Activated naive CD8-positive, alpha-beta T cell treated with anti-CD3 and anti-CD28 coated beads, Interleukin-2, amount 50 U/mL, for 16 hours (primary cell): ENCODE results near the gene GRIK5.

Experiments
- DNase-seq: peaks from one replicate; pipeline ENCODE4 v3.0.0-alpha.2; 2020; ENCODE audit warnings: low read depth, low spot score

GRIK5 gene

GRCh38 chr19:41990615-41991014, 79.4 kb downstream of the GRIK5 start:
- DNase-seq = no peak

GRCh38 chr19:41990028-41990427, 80.0 kb downstream of the GRIK5 start:
- DNase-seq = no peak

DNA sequence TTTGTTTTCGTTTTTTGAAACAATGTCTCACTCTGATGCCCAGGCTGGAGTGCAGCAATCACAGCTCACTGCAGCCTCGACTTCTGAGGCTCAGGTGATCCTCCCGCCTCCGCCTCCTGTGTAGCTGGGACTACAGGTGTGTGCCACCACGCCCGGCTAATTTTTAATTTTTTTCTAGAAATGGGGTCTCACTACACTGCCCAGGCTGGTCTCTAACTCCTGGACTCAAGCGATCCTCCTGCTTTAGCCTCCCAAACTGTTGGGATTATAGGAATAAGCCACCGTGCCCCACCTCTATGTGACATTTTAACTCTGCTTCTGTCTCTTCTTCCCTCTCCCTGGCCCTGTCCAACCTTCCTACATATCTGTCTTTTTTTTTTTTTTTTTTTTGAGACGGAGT, 81.1 kb downstream of the GRIK5 start:
- no peak for DNase-seq

DNA sequence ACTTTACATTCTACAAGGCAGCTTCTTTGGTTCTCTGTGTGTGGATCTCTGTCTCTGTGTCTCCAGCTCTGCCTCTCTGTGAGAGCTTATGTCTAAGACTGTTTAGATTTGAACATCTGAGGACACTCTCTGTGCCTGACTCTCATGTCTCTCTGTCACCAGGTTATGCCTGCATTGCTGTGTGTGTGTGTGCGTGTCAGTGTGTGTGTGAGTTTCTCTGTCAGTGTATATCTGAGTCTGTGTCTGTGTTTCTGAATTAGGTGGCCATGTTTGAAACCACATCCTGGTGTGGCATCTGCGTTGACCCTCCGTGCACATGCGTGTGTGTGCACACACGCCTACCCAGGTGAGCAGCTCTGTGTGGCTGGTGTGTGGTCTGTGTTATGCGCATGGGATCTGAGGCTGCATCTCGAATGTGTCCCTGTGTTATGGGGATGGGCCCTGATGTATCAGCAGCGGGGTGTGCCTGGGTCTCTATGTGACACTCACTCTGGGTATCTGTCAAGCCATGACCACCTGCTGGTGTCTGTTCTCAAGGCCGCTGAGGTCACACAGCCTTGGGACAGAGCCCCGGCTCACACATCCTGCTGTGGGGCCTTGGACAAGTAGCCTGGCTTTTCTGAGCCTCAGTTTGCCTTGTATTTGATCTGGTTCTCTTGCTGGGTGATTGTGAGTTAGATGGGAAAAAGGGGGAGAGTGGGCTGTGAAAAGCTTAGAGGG, 82.7 kb downstream of the GRIK5 start:
- DNase-seq = no peak

DNA sequence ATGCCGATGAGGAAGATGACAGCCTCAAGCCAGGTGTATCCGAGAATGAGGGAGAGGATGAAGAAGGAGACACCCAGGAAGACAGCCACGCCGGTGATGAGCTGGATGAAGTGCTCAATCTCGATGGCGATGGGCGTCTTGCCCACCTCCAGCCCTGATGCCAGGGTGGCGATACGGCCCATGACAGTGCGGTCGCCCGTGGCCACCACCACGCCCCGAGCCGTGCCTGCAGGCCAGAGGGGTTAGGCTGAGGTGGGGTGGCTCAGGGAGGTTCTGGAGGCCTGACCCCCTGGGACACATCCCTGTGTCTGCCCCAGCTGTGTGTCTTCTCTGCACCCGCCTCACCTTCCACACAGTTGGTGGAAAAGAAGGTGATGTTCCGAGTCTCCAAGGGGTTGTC, 85.0 kb downstream of the GRIK5 start:
- DNase-seq = no peak

DNA sequence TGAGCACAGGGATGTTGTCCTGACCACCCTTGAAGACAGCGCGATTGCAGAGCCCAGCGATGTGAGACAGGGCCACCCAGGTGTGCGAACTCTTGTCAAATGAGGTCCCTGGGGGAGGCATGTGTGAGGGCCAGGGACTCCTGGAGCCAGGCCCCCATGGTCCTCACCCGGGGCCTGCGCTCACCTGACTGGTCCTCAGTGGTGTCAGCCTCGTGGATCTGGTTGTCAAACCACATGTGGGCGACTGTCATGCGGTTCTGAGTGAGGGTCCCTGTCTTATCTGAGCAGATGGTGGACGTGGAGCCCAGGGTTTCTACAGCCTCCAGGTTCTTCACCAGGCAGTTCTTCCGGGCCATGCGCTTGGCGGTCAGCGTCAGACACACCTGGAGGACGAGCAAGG, 88.3 kb downstream of the GRIK5 start:
- no peak for DNase-seq

DNA sequence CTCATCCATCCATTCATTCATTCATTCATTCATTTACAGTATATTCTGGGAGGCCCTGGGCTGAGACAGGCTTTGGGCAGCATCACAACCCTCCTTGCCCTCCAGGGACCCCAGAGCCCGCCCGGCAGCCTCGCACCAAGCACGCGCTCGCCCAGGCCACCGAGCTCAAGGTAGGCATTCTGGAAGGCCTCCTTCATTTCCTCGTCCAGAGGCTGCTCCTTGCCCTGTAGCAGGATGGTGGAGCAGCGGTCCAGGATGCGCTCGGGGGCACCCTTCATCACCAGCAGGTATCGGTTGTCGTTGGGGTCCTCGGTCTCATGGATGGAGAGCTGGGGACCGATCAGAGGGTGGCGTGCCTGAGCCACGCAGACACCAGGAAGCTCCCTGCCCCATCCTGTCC, 91.5 kb downstream of the GRIK5 start:
- DNase-seq = no peak

GRCh38 chr19:41977916-41978315, 92.1 kb downstream of the GRIK5 start:
- DNase-seq = no peak

GRCh38 chr19:41974652-41975051, 95.4 kb downstream of the GRIK5 start:
- no peak for DNase-seq

DNA sequence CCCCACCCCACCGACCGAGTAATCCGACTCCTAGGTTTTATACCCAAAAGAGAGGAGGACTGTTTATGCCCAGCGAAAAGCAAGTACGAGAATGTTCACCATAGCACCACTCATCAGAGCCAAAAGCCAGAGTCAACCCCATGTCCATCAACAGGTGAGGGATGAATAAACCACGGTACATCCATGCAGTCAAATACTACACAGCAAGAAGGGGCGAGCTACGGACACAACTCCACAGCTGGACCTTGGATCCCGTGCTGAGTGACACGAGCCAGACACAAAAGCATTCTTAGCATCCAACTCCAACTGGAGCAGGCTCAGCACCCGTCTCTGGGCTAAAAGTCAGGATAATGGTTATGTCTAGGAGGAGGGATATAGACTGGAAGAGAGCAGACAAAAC, 98.6 kb downstream of the GRIK5 start:
- DNase-seq = no peak

- DNase-seq = no peak
Measured at GRCh38 chr19:41969772-41970458, 100.1 kb downstream of the GRIK5 start.

DNA sequence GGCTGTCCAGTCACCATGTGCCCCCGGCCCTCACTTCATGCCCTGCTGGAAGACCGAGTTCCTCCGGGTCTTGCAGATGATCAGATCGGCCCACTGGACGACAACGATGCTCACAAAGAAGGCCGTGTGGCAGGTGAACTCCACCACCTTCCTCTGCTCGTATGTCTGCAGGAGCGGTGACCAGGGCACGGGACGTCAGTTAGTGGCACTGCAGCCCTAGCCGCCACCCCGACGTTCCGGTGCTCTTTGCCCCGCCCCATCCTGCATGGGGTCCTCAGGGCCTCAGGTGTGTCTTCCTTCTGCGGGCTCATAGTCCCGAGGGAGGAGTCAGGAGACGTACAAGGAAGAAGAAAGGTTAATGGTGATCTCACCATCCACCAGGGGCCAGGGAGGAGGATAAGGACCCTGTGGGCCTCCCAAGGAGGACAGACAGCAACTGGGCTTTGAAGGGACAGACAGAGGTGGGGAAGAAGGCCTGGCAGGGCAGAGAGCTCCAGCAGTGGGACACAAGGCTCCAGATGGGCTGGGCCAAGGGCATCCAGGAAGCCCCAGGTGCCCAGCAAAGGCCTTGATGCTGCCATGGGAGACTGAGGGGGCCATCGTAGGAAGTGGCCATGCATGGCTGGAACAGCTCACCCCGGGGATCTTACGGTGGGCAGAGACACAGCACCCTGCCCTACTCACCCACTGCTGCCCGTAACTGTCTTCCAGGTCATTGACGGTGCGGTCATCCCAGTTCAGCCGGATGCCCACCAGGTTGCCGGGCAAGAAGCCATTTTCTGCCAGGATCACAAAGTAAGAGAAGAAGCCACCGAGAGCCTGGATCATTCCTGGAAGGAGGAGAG, 101.0 kb downstream of the GRIK5 start:
- DNase-seq = no peak

DNA sequence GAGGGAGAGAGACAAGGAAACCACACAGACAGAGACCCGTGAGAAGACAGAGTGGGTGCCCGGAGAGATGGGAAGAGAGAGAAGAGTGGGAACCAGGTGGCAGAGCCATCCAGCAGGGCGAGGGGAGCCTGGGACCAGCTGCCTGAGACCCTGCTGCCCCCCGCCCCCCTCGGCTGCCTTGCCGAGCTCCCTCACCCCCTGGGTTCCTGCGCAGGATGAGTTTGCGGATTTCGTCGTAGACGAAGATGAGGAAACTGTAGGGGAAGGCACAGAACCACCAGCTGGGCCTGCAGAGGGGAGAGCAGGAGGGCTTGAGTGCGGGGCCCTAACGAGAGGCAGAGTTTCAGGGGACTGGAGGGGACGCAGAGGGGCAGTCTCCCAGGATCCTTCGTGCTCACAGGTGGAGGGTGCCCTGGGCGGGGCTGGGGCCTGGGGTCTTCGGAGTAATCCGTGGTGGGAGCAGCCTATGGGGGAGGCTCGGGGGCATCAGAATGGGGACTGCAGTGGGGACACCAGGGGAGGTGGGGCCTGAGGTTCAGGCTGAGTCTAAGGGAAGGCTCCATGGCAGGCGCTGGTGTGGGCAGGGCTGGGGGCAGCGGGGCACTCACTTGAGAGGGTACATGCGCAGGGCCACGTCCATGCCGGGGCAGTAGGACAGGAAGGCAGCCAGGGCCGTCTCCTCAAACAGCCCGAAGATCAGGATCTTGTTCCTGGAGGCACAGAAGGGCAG, 102.8 kb downstream of the GRIK5 start:
- DNase-seq = no peak

DNA sequence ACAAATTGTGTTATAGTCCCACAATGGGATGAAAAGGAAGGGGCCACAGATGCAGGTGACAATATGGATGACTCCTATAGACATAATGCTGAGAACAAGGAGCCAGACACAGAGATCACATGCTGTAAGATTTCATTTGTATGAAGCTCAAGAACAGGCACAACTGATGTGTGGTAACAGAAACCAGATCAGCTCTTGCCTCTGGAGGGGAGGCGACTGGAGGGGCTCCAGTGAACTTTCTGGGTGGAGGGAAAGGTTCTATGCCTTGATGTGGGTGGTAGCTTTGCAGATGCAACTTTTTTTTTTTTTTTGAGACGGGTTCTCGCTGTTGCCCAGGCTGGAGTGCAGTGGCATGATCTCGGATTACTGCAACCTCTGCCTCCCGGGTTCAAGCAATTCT, 104.9 kb downstream of the GRIK5 start:
- DNase-seq = no peak

DNA sequence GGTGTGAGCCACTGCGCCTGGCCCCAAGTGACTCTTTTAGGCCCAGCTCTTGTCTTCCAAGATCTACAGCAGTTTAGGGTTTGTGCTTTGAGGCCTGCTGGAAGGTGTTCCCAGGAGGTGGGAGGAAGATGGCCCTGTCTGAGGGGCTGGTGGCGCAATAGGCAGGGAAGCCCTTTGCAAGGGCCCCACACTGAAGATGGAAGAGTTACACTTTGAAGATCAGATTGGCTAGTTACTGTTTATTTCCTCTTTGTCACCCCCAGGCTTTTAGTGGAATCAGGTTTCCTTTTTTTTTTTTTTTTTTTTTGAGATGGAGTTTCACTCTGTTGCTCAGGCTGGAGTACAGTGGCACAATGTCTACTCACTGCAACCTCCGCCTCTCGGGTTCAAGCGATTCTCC, 109.0 kb downstream of the GRIK5 start:
- DNase-seq = no peak

DNA sequence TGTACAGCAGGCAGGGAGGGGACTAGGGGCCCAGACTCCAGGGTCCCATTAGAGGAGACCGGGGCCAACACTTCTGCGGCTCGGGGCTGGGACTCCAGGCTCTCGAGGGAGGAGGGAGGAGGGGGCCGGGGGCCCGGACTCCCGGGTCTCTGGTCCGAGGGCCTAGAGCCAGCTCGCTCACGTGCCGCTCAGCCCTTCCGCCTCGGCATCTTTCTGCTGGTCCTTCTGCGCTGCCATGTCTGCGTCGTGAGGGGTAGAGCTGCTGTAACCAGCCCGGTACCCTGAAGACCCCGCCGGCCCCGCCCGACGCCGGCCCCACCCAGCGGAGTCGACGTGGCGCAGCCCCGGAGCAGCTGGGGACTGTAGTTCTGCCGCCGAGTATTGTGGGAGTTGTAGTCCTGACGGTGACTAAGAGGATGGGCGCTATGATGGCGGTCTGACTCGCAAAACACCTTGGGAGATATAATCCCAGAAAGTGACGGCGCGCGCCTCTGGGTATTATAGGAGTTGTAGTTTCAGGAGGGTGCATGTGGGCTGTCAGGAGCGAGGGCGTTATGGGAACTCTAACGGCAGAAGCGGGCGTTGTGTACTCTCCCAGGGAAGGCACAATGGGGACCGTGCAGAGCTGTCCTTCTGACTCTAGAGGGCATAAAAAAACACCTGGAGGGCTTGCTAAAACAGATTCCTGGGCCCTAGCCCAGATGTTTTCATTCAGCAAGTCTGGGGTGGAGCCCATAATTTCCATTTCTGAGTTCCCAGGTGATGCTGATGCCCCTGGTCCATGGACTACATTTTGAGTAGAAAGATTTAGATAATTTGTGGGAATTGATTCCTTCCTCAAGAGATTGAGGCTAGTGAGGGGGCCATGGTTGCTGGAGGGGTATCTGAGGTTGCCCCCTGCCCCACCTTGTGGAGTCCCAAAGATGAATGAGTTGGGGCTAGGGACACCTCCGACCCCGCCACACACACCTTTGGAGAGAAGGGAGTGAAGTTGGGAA, 110.7 kb downstream of the GRIK5 start, which contains the start of gene RABAC1:
Gene RABAC1 (minus strand): TSS at position 266 of the 998 bp plus-strand sequence. CDS start 29 bp downstream, at position 237.
- DNase-seq = peak; percentile 80

DNA sequence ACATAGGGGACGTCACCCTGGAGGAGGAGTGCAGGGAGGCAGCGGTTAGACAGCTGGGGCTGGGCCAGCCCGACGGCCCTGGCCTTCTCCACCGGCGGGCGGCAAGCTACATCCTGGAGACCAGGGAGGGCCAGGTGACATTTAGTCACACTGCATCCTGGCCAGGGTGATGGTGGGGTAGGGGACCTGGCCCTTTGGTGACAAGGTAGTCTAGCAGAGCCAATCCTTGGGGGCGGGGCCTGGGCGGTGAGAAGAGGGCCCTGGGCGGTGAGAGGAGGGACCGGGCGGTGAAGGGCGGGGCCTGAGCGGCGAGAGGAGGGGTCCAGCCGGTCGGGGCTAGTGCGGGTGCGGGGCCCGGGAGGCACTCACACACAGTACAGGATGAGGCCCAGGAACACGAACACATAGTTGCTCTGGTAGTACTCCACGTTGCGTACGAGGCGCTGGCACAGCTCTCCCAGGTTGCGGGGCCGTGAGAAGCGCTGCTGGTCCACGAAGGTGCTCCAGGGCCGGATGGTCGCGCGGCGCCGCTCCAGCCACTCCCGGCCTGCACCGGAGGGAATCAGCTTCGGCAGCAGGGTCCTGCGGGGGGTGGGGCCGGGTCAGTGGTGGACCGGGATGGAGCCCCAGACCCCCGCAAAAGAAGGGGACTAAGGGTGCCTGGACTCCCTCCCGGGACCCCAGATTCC, 111.5 kb downstream of the GRIK5 start:
- DNase-seq = peak; percentile 64

DNA sequence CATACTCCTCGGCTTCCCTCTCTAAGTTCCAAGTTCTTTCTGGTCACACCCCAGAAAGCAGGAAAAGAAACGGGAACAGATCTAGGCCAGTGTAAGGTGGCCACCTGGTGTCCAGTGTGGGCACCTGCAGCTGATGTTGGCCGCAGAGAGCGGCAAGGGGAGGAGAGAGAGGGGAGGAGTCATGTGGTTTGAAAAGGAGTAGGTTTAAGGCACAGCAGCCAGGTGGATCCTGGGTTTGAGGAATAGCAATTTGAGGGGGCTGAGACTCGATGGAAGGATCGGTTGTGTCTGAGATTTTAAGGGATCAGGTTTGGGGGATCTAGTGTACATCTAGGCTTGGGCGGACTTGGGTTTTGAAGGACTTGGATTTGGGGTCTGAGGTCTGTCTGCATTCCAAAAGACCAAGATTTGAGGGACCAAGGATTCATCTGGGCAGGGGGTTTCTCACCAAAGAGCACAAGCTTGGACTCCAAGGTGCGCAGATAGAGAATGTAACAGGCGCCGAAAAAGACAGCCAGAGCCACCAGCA, 112.1 kb downstream of the GRIK5 start:
- no peak for DNase-seq

DNA sequence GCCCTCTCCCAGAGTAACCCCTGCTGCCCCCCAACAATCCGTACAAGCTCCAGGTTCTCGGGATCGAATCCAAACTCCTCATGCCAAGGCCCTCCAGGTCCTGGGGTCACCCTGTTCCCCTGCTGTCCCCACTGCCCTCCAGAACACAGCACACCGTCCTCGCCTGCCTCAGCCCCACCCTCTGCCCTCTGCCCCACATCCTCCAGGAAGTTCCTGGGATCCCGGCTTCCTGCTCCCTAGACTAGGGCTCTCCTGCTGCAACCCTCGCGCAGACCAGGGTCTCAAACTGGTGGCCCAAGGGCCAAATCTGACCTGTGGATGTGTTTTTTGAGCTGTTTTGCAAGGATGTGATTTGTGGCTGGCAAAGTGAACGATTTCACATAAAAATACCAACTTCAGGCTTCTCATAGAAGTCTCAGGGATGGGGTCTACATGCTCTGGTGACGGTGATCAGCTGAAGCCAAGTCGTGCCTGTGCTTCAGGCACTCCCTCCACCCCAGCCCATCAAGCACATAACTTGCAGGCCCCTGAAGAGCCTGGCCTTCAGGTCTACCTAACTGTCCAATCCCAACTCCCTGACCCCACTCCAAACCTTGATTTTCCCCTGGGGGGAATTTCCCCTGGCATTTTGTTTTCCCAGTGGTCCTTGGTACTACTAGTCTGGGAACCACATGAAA, 112.7 kb downstream of the GRIK5 start:
- no peak for DNase-seq
